Erythroblast (primary cell): ENCODE data around the gene TCF19.

ENCODE experiments used
- DNase-seq, 2 experiments: peaks; one replicate each; lab custom pipeline; 2025; lab: John Stamatoyannopoulos, UW
- GATA1 ChIP-seq: IDR thresholded peaks from 2 replicates; pipeline ENCODE4 v1.6.1; 2011; ENCODE audit warnings: low read depth, mild to moderate bottlenecking, control low read depth, low read length, moderate library complexity
- POLR2A ChIP-seq: IDR thresholded peaks from 2 replicates; pipeline ENCODE4 v1.6.1; 2011; ENCODE audit warnings: mild to moderate bottlenecking, low read length

The TCF19 gene

GRCh38 chr6:31158140-31158862 is at the start of gene TCF19:
TSS of gene TCF19 (plus strand) at chr6:31158589. CDS start at chr6:31159470, 881 bp downstream.
- DNase-seq, result peak; percentile 99 to 100
- TF ChIP-seq POLR2A (peak; percentile 57), GATA1 (no peak)

GRCh38 chr6:31110825-31111582 is 47.4 kb upstream of the TCF19 start:
- no peak for DNase-seq
- TF ChIP-seq POLR2A (no peak), GATA1 (no peak)

- TF ChIP-seq POLR2A (no peak), GATA1 (no peak)
- no peak for DNase-seq
These were observed 46.7 kb upstream of the TCF19 start for GRCh38 chr6:31111712-31112111.

GRCh38 chr6:31112478-31112877 is 45.9 kb upstream of the TCF19 start, which contains the start of gene C6orf15:
TSS of gene C6orf15 (minus strand) at chr6:31112575. CDS start at chr6:31112555, 20 bp downstream.
- TF ChIP-seq GATA1 (no peak), POLR2A (no peak)
- DNase-seq, result no peak

- no peak for DNase-seq
- no peak for TF ChIP-seq GATA1
- no peak for TF ChIP-seq POLR2A
These were observed 44.4 kb upstream of the TCF19 start for GRCh38 chr6:31113861-31114540.

- no peak for TF ChIP-seq POLR2A
- no peak for TF ChIP-seq GATA1
- DNase-seq, result no peak
These were observed 43.9 kb upstream of the TCF19 start, which contains the start of gene PSORS1C1 for GRCh38 chr6:31114541-31114878. TSS of gene PSORS1C1 (plus strand) at chr6:31114800. CDS start at chr6:31129633, 14,833 bp downstream.

GRCh38 chr6:31114970-31115849 is 43.2 kb upstream of the TCF19 start:
- DNase-seq, result peak in 1 of 2 experiments; percentile 14
- TF ChIP-seq GATA1 (no peak), POLR2A (no peak)

GRCh38 chr6:31115941-31116560 is 42.3 kb upstream of the TCF19 start:
- DNase-seq, result no peak
- TF ChIP-seq POLR2A, result no peak
- TF ChIP-seq GATA1, result no peak

- DNase-seq, result no peak
These were observed 41.6 kb upstream of the TCF19 start for GRCh38 chr6:31116661-31117385.

GRCh38 chr6:31118178-31118577 is 40.2 kb upstream of the TCF19 start:
- no peak for TF ChIP-seq POLR2A
- TF ChIP-seq GATA1, result no peak
- DNase-seq, result no peak

More at GRCh38 chr6:31116661-31117385, 41.6 kb upstream of the TCF19 start:
- TF ChIP-seq GATA1 (no peak), POLR2A (no peak)

GRCh38 chr6:31120151-31120915 is 38.1 kb upstream of the TCF19 start, which contains the start of gene CDSN:
TSS of gene CDSN (minus strand) at chr6:31120446. CDS start at chr6:31120419, 27 bp downstream.
- no peak for DNase-seq
- TF ChIP-seq GATA1, result no peak
- TF ChIP-seq POLR2A, result no peak
